ENCODE measurements around the gene GMCL2.

DNA sequence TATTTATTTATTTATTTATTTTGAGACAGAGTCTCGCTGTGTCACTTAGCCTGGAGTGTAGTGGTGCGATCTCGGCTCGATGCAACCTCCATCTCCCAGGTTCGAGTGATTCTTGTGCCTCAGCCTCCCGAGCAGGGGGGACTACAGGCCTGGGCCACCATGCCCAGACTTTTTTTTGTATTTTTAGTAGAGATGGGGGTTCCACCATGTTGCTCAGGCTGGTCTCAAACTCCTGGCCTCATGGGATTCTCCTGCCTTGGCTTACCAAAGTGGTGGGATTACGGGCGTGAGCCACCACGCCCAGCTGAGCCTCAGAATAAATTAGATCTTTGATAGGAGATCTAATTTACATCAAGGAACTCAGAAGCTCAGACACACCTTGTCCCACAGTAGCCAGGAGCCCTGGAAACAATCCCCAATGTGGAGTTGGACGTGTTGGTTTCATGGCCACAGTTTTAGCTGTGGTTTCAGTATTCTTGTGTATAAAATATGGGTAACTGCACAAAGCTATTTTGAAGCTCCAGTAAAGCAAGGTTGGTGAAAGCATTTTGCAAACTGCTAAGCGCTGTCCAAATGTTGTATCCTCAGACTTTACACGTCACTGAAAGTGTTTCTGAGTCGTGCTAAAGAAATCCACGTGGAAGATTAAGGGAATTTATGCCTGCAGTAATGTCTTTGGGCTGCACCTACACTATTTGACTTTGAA lies 14.2 kb upstream of the GMCL2 start:
- TF ChIP-seq, protein P1, sequence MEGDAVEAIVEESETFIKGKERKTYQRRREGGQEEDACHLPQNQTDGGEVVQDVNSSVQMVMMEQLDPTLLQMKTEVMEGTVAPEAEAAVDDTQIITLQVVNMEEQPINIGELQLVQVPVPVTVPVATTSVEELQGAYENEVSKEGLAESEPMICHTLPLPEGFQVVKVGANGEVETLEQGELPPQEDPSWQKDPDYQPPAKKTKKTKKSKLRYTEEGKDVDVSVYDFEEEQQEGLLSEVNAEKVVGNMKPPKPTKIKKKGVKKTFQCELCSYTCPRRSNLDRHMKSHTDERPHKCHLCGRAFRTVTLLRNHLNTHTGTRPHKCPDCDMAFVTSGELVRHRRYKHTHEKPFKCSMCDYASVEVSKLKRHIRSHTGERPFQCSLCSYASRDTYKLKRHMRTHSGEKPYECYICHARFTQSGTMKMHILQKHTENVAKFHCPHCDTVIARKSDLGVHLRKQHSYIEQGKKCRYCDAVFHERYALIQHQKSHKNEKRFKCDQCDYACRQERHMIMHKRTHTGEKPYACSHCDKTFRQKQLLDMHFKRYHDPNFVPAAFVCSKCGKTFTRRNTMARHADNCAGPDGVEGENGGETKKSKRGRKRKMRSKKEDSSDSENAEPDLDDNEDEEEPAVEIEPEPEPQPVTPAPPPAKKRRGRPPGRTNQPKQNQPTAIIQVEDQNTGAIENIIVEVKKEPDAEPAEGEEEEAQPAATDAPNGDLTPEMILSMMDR (IDR thresholded peaks at IDR 0.05; ENCODE audit: insufficient read depth, low read length, poor library complexity, severe bottlenecking), result no peak
- no peak for TF ChIP-seq EZH2phosphoT487 (conservative IDR thresholded peaks at IDR 0.05; ENCODE audit: low read length)
